ENCODE results near the gene ZSWIM9.

ZSWIM9 gene

GRCh38 chr19:48148576-48148975 lies 21.9 kb upstream of the ZSWIM9 start:
- no peak overlapping the region for H3K27ac ChIP-seq (ENCODE audit: low read depth, low read length)
- no peaks in the 10 kb centered on the region for H3K27me3 ChIP-seq (ENCODE audit: control insufficient read depth, insufficient read depth, low read length)
- no peaks in the 10 kb centered on the region for H3K36me3 ChIP-seq (ENCODE audit: control insufficient read depth, insufficient read depth, low read length)
- H3K4me1 ChIP-seq (ENCODE audit: control insufficient read depth, insufficient read depth, low read length) = peaks cover 4% of the 10 kb centered on the region
- no peak overlapping the region for H3K4me3 ChIP-seq (ENCODE audit: low read length)
- no peak overlapping the region for H3K9ac ChIP-seq (ENCODE audit: low read length)

- H3K4me1 ChIP-seq (ENCODE audit: control insufficient read depth, insufficient read depth, low read length) = peaks cover 4% of the 10 kb centered on the region
- peak overlapping the region; percentile 38 for H3K27ac ChIP-seq (ENCODE audit: low read depth, low read length)
- no peak overlapping the region for H3K4me3 ChIP-seq (ENCODE audit: low read length)
Measured at GRCh38 chr19:48149430-48149829, 21.1 kb upstream of the ZSWIM9 start.

GRCh38 chr19:48152551-48152950 lies 17.9 kb upstream of the ZSWIM9 start:
- H3K4me3 ChIP-seq (ENCODE audit: low read length) = no peak overlapping the region

More at GRCh38 chr19:48149430-48149829, 21.1 kb upstream of the ZSWIM9 start:
- no peaks in the 10 kb centered on the region for H3K27me3 ChIP-seq (ENCODE audit: control insufficient read depth, insufficient read depth, low read length)
- no peaks in the 10 kb centered on the region for H3K36me3 ChIP-seq (ENCODE audit: control insufficient read depth, insufficient read depth, low read length)
- H3K9ac ChIP-seq (ENCODE audit: low read length) = no peak overlapping the region

GRCh38 chr19:48154003-48154402 lies 16.5 kb upstream of the ZSWIM9 start:
- H3K4me1 ChIP-seq (ENCODE audit: control insufficient read depth, insufficient read depth, low read length) = peaks cover 4% of the 10 kb centered on the region
- no peak overlapping the region for H3K4me3 ChIP-seq (ENCODE audit: low read length)
- H3K27ac ChIP-seq (ENCODE audit: low read depth, low read length) = no peak overlapping the region
- H3K36me3 ChIP-seq (ENCODE audit: control insufficient read depth, insufficient read depth, low read length) = no peaks in the 10 kb centered on the region
- no peak overlapping the region for H3K9ac ChIP-seq (ENCODE audit: low read length)
- H3K27me3 ChIP-seq (ENCODE audit: control insufficient read depth, insufficient read depth, low read length) = no peaks in the 10 kb centered on the region

More at GRCh38 chr19:48152551-48152950, 17.9 kb upstream of the ZSWIM9 start:
- no peaks in the 10 kb centered on the region for H3K27me3 ChIP-seq (ENCODE audit: control insufficient read depth, insufficient read depth, low read length)
- no peaks in the 10 kb centered on the region for H3K36me3 ChIP-seq (ENCODE audit: control insufficient read depth, insufficient read depth, low read length)
- H3K4me1 ChIP-seq (ENCODE audit: control insufficient read depth, insufficient read depth, low read length) = peaks cover 4% of the 10 kb centered on the region
- no peak overlapping the region for H3K27ac ChIP-seq (ENCODE audit: low read depth, low read length)
- no peak overlapping the region for H3K9ac ChIP-seq (ENCODE audit: low read length)

GRCh38 chr19:48158210-48158790 lies 12.2 kb upstream of the ZSWIM9 start:
- H3K27ac ChIP-seq (ENCODE audit: low read depth, low read length) = no peak overlapping the region
- H3K36me3 ChIP-seq (ENCODE audit: control insufficient read depth, insufficient read depth, low read length) = peaks cover 2% of the 10 kb centered on the region
- no peaks in the 10 kb centered on the region for H3K4me1 ChIP-seq (ENCODE audit: control insufficient read depth, insufficient read depth, low read length)
- H3K9ac ChIP-seq (ENCODE audit: low read length) = no peak overlapping the region
- H3K27me3 ChIP-seq (ENCODE audit: control insufficient read depth, insufficient read depth, low read length) = no peaks in the 10 kb centered on the region
- no peak overlapping the region for H3K4me3 ChIP-seq (ENCODE audit: low read length)

- H3K27me3 ChIP-seq (ENCODE audit: control insufficient read depth, insufficient read depth, low read length) = no peaks in the 10 kb centered on the region
- H3K27ac ChIP-seq (ENCODE audit: low read depth, low read length) = no peak overlapping the region
- H3K36me3 ChIP-seq (ENCODE audit: control insufficient read depth, insufficient read depth, low read length) = no peaks in the 10 kb centered on the region
- no peak overlapping the region for H3K9ac ChIP-seq (ENCODE audit: low read length)
- no peak overlapping the region for H3K4me3 ChIP-seq (ENCODE audit: low read length)
- H3K4me1 ChIP-seq (ENCODE audit: control insufficient read depth, insufficient read depth, low read length) = peaks cover 7% of the 10 kb centered on the region
Measured at GRCh38 chr19:48168689-48169088, 1.8 kb upstream of the ZSWIM9 start.

DNA sequence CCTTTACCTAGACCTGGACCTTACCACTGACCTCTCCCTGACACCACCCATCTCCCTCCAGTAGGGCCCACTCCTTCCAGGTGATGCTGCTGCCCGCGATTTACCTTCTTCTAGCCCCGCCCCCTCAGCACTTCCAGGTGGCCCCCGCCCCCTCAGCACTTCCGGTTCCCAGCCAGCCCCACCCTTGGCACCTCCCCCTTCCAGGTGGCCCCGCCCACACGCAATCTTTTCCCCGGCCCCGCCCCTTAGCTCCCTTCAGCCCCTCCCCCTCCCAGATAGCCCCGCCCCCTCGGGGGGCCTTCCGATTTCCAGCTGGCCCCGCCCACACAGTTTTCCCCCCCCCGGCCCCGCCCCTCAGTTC lies 922 bp upstream of the ZSWIM9 start:
- peak overlapping the region; percentile 91 for H3K27ac ChIP-seq (ENCODE audit: low read depth, low read length)
- no peak overlapping the region for H3K9ac ChIP-seq (ENCODE audit: low read length)
- peak overlapping the region; percentile 78 for H3K4me3 ChIP-seq (ENCODE audit: low read length)
- no peaks in the 10 kb centered on the region for H3K36me3 ChIP-seq (ENCODE audit: control insufficient read depth, insufficient read depth, low read length)
- peaks cover 7% of the 10 kb centered on the region for H3K4me1 ChIP-seq (ENCODE audit: control insufficient read depth, insufficient read depth, low read length)
- no peaks in the 10 kb centered on the region for H3K27me3 ChIP-seq (ENCODE audit: control insufficient read depth, insufficient read depth, low read length)

DNA sequence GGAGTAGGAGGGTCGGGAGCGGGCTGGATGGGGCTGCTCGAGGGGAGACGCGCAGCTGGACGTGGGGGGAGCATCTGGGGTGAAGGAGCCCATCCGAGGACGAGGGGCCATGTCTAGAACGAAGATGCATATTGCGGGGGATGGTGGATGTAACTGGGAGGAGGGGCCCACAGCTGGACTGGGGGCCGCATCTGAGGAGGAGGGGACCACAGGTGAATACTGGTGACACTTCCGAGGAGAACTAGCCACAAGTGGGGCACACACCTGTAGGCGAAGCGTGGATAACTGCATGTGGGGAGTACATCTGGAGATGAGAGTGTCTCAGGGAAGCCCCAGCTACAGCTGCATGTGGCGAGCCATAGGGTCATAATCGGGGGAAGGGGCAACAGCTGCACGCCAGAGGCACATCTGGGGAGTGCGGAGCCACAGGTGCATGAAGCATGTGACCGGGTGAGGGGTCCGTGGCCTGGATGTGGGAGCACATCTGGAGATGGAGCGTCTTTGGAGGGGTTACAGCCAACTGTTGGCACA lies 402 bp downstream of the ZSWIM9 start:
- Histone ChIP-seq H3K4me3 (ENCODE audit: low read length) (peak overlapping the region; percentile 78), H3K9ac (ENCODE audit: low read length) (peak overlapping the region; percentile 66)

DNA sequence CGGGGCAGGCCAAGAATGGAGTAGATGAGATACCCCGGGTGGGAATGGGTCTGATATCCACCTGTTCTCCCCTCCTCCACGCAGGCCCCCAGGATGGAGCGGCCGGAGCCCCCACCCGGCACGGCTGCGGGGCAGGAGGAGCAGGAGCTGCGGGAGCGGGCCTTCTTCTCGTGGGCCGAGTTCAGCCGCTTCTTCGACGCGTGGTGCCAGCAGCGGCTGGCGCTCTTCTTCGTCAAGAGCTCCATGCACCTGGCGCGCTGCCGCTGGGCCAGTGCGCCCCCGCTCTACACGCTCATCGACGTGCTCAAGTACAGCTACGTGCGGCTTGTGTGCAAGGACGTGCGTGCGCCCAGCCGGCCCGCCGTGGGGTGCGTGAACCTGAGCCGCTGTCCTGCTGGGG lies 1.2 kb downstream of the ZSWIM9 start:
- H3K4me3 ChIP-seq (ENCODE audit: low read length) = no peak overlapping the region
- peaks cover 7% of the 10 kb centered on the region for H3K4me1 ChIP-seq (ENCODE audit: control insufficient read depth, insufficient read depth, low read length)
- no peaks in the 10 kb centered on the region for H3K36me3 ChIP-seq (ENCODE audit: control insufficient read depth, insufficient read depth, low read length)
- H3K9ac ChIP-seq (ENCODE audit: low read length) = no peak overlapping the region
- no peaks in the 10 kb centered on the region for H3K27me3 ChIP-seq (ENCODE audit: control insufficient read depth, insufficient read depth, low read length)
- no peak overlapping the region for H3K27ac ChIP-seq (ENCODE audit: low read depth, low read length)

More for the DNA sequence above, 402 bp downstream of the ZSWIM9 start:
- H3K27ac ChIP-seq (ENCODE audit: low read depth, low read length) = peak overlapping the region; percentile 91
- no peaks in the 10 kb centered on the region for H3K27me3 ChIP-seq (ENCODE audit: control insufficient read depth, insufficient read depth, low read length)
- no peaks in the 10 kb centered on the region for H3K36me3 ChIP-seq (ENCODE audit: control insufficient read depth, insufficient read depth, low read length)
- H3K4me1 ChIP-seq (ENCODE audit: control insufficient read depth, insufficient read depth, low read length) = peaks cover 7% of the 10 kb centered on the region

DNA sequence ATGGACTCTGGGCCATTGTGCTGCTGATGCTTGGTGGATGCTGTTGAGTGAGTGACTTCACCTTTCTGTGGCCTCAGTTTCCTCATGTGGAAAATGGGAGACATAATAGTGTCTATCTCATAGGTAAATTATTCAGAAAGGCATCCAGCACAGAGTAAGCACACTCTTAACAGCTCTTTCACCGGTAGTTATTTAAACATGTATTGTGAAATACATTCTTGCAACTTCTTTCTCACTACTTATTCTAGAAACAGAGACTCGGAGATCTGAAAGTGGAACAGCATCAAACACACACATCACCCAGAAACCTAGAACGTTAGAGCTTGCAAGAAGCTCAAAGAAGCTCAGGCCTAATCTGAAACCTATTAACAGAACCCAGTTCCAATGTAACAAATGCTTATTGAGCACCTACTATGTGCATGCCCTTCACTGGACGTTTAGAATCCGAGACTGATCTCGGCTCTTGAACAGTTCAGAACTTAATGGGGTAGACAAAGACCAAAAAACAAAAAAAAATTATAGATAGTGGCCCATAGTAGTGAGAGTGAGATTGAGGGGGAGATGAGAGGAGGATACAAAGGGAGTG lies 4.1 kb downstream of the ZSWIM9 start:
- Histone ChIP-seq H3K4me3 (ENCODE audit: low read length) (no peak overlapping the region), H3K27me3 (ENCODE audit: control insufficient read depth, insufficient read depth, low read length) (no peaks in the 10 kb centered on the region), H3K27ac (ENCODE audit: low read depth, low read length) (no peak overlapping the region), H3K36me3 (ENCODE audit: control insufficient read depth, insufficient read depth, low read length) (no peaks in the 10 kb centered on the region), H3K4me1 (ENCODE audit: control insufficient read depth, insufficient read depth, low read length) (peaks cover 7% of the 10 kb centered on the region), H3K9ac (ENCODE audit: low read length) (no peak overlapping the region)

DNA sequence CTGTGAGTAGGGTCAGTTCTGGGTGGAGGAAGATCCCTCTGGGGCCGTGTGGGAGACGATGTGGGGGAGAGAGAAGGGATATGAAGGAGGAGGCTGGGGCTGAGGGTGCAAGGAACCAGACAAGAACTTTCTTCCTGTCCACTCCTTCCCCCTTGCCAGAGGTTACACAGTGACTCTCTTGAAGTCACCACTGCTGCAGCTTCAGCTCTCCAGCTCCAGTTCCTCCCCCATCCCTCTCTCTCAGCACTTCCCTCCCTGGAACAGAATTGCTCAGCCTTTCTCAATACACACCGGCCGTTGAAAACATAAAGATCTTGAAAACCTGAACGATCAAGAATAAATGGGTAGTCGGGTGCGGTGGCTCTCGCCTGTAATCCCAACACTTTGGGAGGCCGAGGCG lies 5.1 kb downstream of the ZSWIM9 start:
- H3K36me3 ChIP-seq (ENCODE audit: control insufficient read depth, insufficient read depth, low read length) = no peaks in the 10 kb centered on the region
- peaks cover 7% of the 10 kb centered on the region for H3K4me1 ChIP-seq (ENCODE audit: control insufficient read depth, insufficient read depth, low read length)
- no peak overlapping the region for H3K27ac ChIP-seq (ENCODE audit: low read depth, low read length)
- no peak overlapping the region for H3K4me3 ChIP-seq (ENCODE audit: low read length)
- H3K27me3 ChIP-seq (ENCODE audit: control insufficient read depth, insufficient read depth, low read length) = no peaks in the 10 kb centered on the region
- no peak overlapping the region for H3K9ac ChIP-seq (ENCODE audit: low read length)

DNA sequence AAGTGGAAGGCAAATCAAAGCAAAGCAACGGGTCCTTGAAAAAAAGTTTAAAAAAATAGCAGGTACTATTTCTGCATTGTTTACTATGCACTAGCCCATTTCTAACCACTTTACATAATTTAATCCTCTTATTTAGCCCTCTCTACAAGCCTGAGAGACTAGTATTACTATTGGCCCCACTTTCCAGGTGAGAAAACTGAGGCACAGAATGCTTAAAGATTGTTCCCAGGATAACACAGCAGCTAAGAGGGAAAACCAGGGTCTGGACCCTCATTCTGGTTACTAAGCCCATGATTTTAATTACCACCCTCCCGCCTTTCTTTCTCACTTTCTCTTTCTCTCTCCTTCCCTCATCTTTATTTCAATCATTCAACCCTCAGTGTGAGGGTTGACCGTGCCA lies 5.7 kb downstream of the ZSWIM9 start:
- H3K27me3 ChIP-seq (ENCODE audit: control insufficient read depth, insufficient read depth, low read length) = no peaks in the 10 kb centered on the region
- H3K27ac ChIP-seq (ENCODE audit: low read depth, low read length) = no peak overlapping the region
- H3K4me1 ChIP-seq (ENCODE audit: control insufficient read depth, insufficient read depth, low read length) = peaks cover 2% of the 10 kb centered on the region
- no peak overlapping the region for H3K9ac ChIP-seq (ENCODE audit: low read length)
- H3K36me3 ChIP-seq (ENCODE audit: control insufficient read depth, insufficient read depth, low read length) = no peaks in the 10 kb centered on the region
- H3K4me3 ChIP-seq (ENCODE audit: low read length) = no peak overlapping the region

- Histone ChIP-seq H3K36me3 (ENCODE audit: control insufficient read depth, insufficient read depth, low read length) (no peaks in the 10 kb centered on the region), H3K4me1 (ENCODE audit: control insufficient read depth, insufficient read depth, low read length) (no peaks in the 10 kb centered on the region), H3K4me3 (ENCODE audit: low read length) (no peak overlapping the region), H3K27me3 (ENCODE audit: control insufficient read depth, insufficient read depth, low read length) (no peaks in the 10 kb centered on the region), H3K9ac (ENCODE audit: low read length) (no peak overlapping the region), H3K27ac (ENCODE audit: low read depth, low read length) (no peak overlapping the region)
Measured at GRCh38 chr19:48181505-48181904, 11.0 kb downstream of the ZSWIM9 start.

Measured in rectal smooth muscle tissue (tissue), 1 donor.